K562 (cell line): ENCODE results near the gene SLAMF9. TPM values are rescaled to one million over a fixed set of nuclear protein-coding genes. Genes with fewer than 3 reads are reported as not detected.

ENCODE experiments used
- FOXA3 ChIP-seq, 2 experiments: fragments of 450-650 bp in 1 of 2; sonication (generic) in 1 of 2; formaldehyde crosslinking; IDR thresholded peaks in 1 of 2; conservative IDR thresholded peaks in 1 of 2; 2 replicates each; pipeline versions ENCODE4 v1.4.0 to v1.8.0; 2020 to 2022; ENCODE audit warnings: mild to moderate bottlenecking in 2 of 2, missing genetic modification reagents in 1 of 2
- NCOR1 ChIP-seq: fragments of 450-650 bp; IDR thresholded peaks from 2 replicates; pipeline ENCODE4 v1.6.1; 2016; ENCODE audit warnings: mild to moderate bottlenecking, moderate library complexity
- PBX2 ChIP-seq, 2 experiments: IDR thresholded peaks in 1 of 2; conservative IDR thresholded peaks in 1 of 2; 2 replicates each; pipeline ENCODE4 v1.6.1; 2016; ENCODE audit warnings: low read depth in 2 of 2, mild to moderate bottlenecking in 1 of 2, missing compliant biosample characterization in 1 of 2, missing genetic modification characterization in 1 of 2, moderate library complexity in 1 of 2
- PCBP2 ChIP-seq: fragments of 200-400 bp; formaldehyde crosslinking; IDR thresholded peaks from 2 replicates; pipeline ENCODE4 v1.6.1; 2018; ENCODE audit warnings: low read length, low read depth, mild to moderate bottlenecking, moderate library complexity; ENCODE audit not compliant: poor library complexity, severe bottlenecking
- PHF20 ChIP-seq: fragments of 450-650 bp; IDR thresholded peaks from 2 replicates; pipeline ENCODE4 v1.6.1; 2018; ENCODE audit not compliant: partially characterized antibody
- PYGO2 ChIP-seq: fragments of 450-650 bp; IDR thresholded peaks from 2 replicates; pipeline ENCODE4 v1.6.1; 2016; ENCODE audit warnings: mild to moderate bottlenecking, missing genetic modification characterization, moderate library complexity, missing compliant biosample characterization
- RBBP5 ChIP-seq: fragments of 200-600 bp; sonication (generic); IDR thresholded peaks from 2 replicates; pipeline ENCODE4 v1.6.1; 2012; ENCODE audit warnings: borderline replicate concordance, mild to moderate bottlenecking, low read length, control low read depth, inconsistent platforms; ENCODE audit not compliant: insufficient read depth, poor library complexity, severe bottlenecking
- RCOR1 ChIP-seq, 2 experiments: IDR thresholded peaks; 2 replicates each; pipeline ENCODE4 v1.6.1; 2012; ENCODE audit warnings: low read depth in 2 of 2, low read length in 2 of 2, borderline replicate concordance in 1 of 2, improper control_type of control experiment in 1 of 2
- TRIM28 ChIP-seq: fragments of 450-650 bp; IDR thresholded peaks from 2 replicates; pipeline ENCODE4 v1.6.1; 2017
- ZEB2 ChIP-seq: fragments of 450-650 bp; IDR thresholded peaks from 2 replicates; pipeline ENCODE4 v1.6.1; 2016
- ZKSCAN1 ChIP-seq: fragments of 150-350 bp; IDR thresholded peaks from 2 replicates; pipeline ENCODE4 v1.6.1; 2016; ENCODE audit warnings: low read depth, low read length
- polyA plus RNA-seq, 8 experiments: library from polyadenylated mRNA; depleted of rRNA in 4 of 8; stranded (reverse) in 5 of 8; unstranded in 3 of 8; fragments of >200 nt; fragmentation: Nextera tagmentation in 2 of 8; fragmentation: Illumina TruSeq in 1 of 8; extraction: Ambion mirVana in 2 of 8; extraction: Trizol in 1 of 8; gene quantifications; 2 replicates each; pipeline versions ENCODE4 v1.2.1 to v1.2.3, GENCODE V29; 2011 to 2014; ENCODE audit warnings: inconsistent platforms in 1 of 8, missing spikeins in 1 of 8
- total RNA-seq, 7 experiments: library from RNA; depleted of rRNA in 6 of 7; stranded (reverse); fragments of >200 nt in 6 of 7; fragmentation: Illumina TruSeq in 2 of 7; extraction: Trizol in 2 of 7; gene quantifications; 2 replicates each; pipeline versions ENCODE4 v1.2.1 to v1.2.3, GENCODE V29; 2011 to 2021; ENCODE audit warnings: low replicate concordance in 1 of 7

The SLAMF9 gene
- total and polyA plus RNA-seq, 9 of the 15 experiments (the other 6 are each of a cell fraction or from before 2014, with no cell fraction given) = 0.13 to 0.21 TPM; not detected in 7

GRCh38 chr1:159970932-159971342 is 16.9 kb upstream of the SLAMF9 start (continued):
- TF ChIP-seq RCOR1 (IDR thresholded peaks at IDR 0.05; ENCODE audit: borderline replicate concordance in 1 of 2, low read depth in 2 of 2, low read length in 2 of 2) = 0 out of 4 replicates have a peak, but pooled peaks of 1 of the 2 experiments have one; percentile 14
- 0 out of 2 replicates have a peak, but pooled peaks have one; percentile 8 for TF ChIP-seq NCOR1
- no peak for TF ChIP-seq PHF20
- TF ChIP-seq TRIM28 = no peak
- TF ChIP-seq ZEB2 = no peak
- peak in 1 of 2 experiments; percentile 79; a peak in 2 of 4 replicates for TF ChIP-seq FOXA3 (CRISPR knock-in tag; conservative IDR thresholded peaks at IDR 0.05 in 1 of 2, IDR thresholded peaks at IDR 0.05 in 1 of 2)
- TF ChIP-seq PYGO2 = no peak
- TF ChIP-seq ZKSCAN1 = no peak
- no peak for TF ChIP-seq PBX2 (CRISPR knock-in tag; IDR thresholded peaks at IDR 0.05; ENCODE audit: low read depth)
- TF ChIP-seq PBX2 (tag; conservative IDR thresholded peaks at IDR 0.05; ENCODE audit: low read depth) = peak; percentile 88
- TF ChIP-seq RBBP5 = no peak
- TF ChIP-seq PCBP2 = no peak
